H7 (cell line): Measurements from ENCODE around the gene NARF. TPM values are rescaled to one million over a fixed set of nuclear protein-coding genes. Genes with fewer than 3 reads are reported as not detected.

Experiments
- DNase-seq: peaks from one replicate; pipeline ENCODE4 v3.0.0; 2012
- H3K27me3 ChIP-seq: 2 replicates; pipeline ENCODE4 v1.6.0; 2011; ENCODE audit warnings: mild to moderate bottlenecking, low read length; ENCODE audit not compliant: control insufficient read depth, insufficient read depth
- H3K36me3 ChIP-seq: replicated peaks from 2 replicates; pipeline ENCODE4 v1.5.1; 2011; ENCODE audit warnings: low read length; ENCODE audit not compliant: control insufficient read depth, insufficient read depth
- H3K4me3 ChIP-seq: 2 replicates; pipeline ENCODE4 v1.5.1; 2011; ENCODE audit warnings: low read depth, mild to moderate bottlenecking, control low read depth, low read length, moderate library complexity; ENCODE audit not compliant: insufficient read depth
- total RNA-seq: library from RNA; depleted of rRNA; stranded (reverse); fragments of >200 nt; shearing (Covaris generic); gene quantifications from 2 replicates; pipeline ENCODE4 v1.2.3, GENCODE V29; 2014

The NARF gene
- total RNA-seq, 1 experiment from 2014 or later, result 42.2 TPM

- H3K36me3 ChIP-seq, result peaks cover 19% of the 10 kb centered on the region
- no peak for DNase-seq
- no peak overlapping the region for H3K4me3 ChIP-seq
- no peaks in the 10 kb centered on the region for H3K27me3 ChIP-seq
Measured at GRCh38 chr17:82464567-82464929, 6.0 kb downstream of the NARF start.

GRCh38 chr17:82465023-82465603, 6.6 kb downstream of the NARF start:
- Histone ChIP-seq H3K4me3 (no peak overlapping the region), H3K27me3 (no peaks in the 10 kb centered on the region), H3K36me3 (peaks cover 19% of the 10 kb centered on the region)
- DNase-seq, result no peak

- H3K4me3 ChIP-seq, result no peak overlapping the region
- no peaks in the 10 kb centered on the region for H3K27me3 ChIP-seq
- DNase-seq, result no peak
- H3K36me3 ChIP-seq, result peaks cover 16% of the 10 kb centered on the region
Measured at GRCh38 chr17:82468692-82469091, 10.2 kb downstream of the NARF start.

GRCh38 chr17:82470065-82470464, 11.5 kb downstream of the NARF start:
- Histone ChIP-seq H3K36me3 (peaks cover 9% of the 10 kb centered on the region), H3K27me3 (no peaks in the 10 kb centered on the region), H3K4me3 (no peak overlapping the region)
- DNase-seq, result no peak

- Histone ChIP-seq H3K27me3 (no peaks in the 10 kb centered on the region), H3K36me3 (peaks cover 5% of the 10 kb centered on the region), H3K4me3 (no peak overlapping the region)
- no peak for DNase-seq
Measured at GRCh38 chr17:82474223-82475010, 15.9 kb downstream of the NARF start.

GRCh38 chr17:82475458-82475857, 16.9 kb downstream of the NARF start:
- Histone ChIP-seq H3K4me3 (no peak overlapping the region), H3K36me3 (peaks cover 9% of the 10 kb centered on the region), H3K27me3 (no peaks in the 10 kb centered on the region)
- DNase-seq, result no peak

GRCh38 chr17:82477934-82478333, 19.4 kb downstream of the NARF start:
- no peak for DNase-seq
- H3K27me3 ChIP-seq, result no peaks in the 10 kb centered on the region
- H3K36me3 ChIP-seq, result peaks cover 7% of the 10 kb centered on the region
- no peak overlapping the region for H3K4me3 ChIP-seq

- Histone ChIP-seq H3K27me3 (no peaks in the 10 kb centered on the region), H3K36me3 (peaks cover 12% of the 10 kb centered on the region), H3K4me3 (no peak overlapping the region)
- DNase-seq, result no peak
Measured at GRCh38 chr17:82479602-82480001, 21.1 kb downstream of the NARF start.

GRCh38 chr17:82480318-82480717, 21.8 kb downstream of the NARF start:
- no peak for DNase-seq
- H3K27me3 ChIP-seq, result no peaks in the 10 kb centered on the region
- H3K4me3 ChIP-seq, result no peak overlapping the region
- H3K36me3 ChIP-seq, result peaks cover 15% of the 10 kb centered on the region

GRCh38 chr17:82483204-82483660, 24.7 kb downstream of the NARF start:
- no peaks in the 10 kb centered on the region for H3K27me3 ChIP-seq
- DNase-seq, result no peak
- peaks cover 22% of the 10 kb centered on the region for H3K36me3 ChIP-seq

GRCh38 chr17:82483836-82484235, 25.3 kb downstream of the NARF start:
- no peak for DNase-seq
- Histone ChIP-seq H3K27me3 (no peaks in the 10 kb centered on the region), H3K4me3 (no peak overlapping the region), H3K36me3 (peaks cover 22% of the 10 kb centered on the region)

More at GRCh38 chr17:82483204-82483660, 24.7 kb downstream of the NARF start:
- H3K4me3 ChIP-seq, result no peak overlapping the region

- H3K36me3 ChIP-seq, result peaks cover 17% of the 10 kb centered on the region
- no peak for DNase-seq
- no peak overlapping the region for H3K4me3 ChIP-seq
- H3K27me3 ChIP-seq, result no peaks in the 10 kb centered on the region
Measured at GRCh38 chr17:82486231-82487094, 27.9 kb downstream of the NARF start.

GRCh38 chr17:82487910-82488309, 29.4 kb downstream of the NARF start:
- H3K27me3 ChIP-seq, result no peaks in the 10 kb centered on the region
- peak; percentile 24 for DNase-seq
- peaks cover 17% of the 10 kb centered on the region for H3K36me3 ChIP-seq
- no peak overlapping the region for H3K4me3 ChIP-seq

- DNase-seq, result no peak
- no peak overlapping the region for H3K4me3 ChIP-seq
- peaks cover 14% of the 10 kb centered on the region for H3K36me3 ChIP-seq
- H3K27me3 ChIP-seq, result no peaks in the 10 kb centered on the region
Measured at GRCh38 chr17:82489117-82489516, 30.6 kb downstream of the NARF start.
